Fibroblast of lung (primary cell): Measurements from ENCODE around the gene CALML4. TPM values are rescaled to one million over a fixed set of nuclear protein-coding genes. Genes with fewer than 3 reads are reported as not detected.

ENCODE experiments used
- DNase-seq, 2 donors: peaks; one replicate each; pipeline versions ENCODE4 v3.0.0 to v3.0.0-alpha.2; 2010; ENCODE audit warnings: low read depth in 2 of 2
- H2AFZ ChIP-seq: 2 replicates; pipeline ENCODE4 v1.5.1; 2012; ENCODE audit warnings: low read length, control low read depth, inconsistent platforms
- H3K27ac ChIP-seq: 2 replicates; pipeline ENCODE4 v1.5.1; 2011; ENCODE audit warnings: low read length, control low read depth; ENCODE audit not compliant: insufficient read depth
- H3K27me3 ChIP-seq: 2 replicates; pipeline ENCODE4 v1.5.1; 2011; ENCODE audit warnings: mild to moderate bottlenecking, low read length; ENCODE audit not compliant: control insufficient read depth, insufficient read depth
- H3K36me3 ChIP-seq: 2 replicates; pipeline ENCODE4 v1.5.1; 2011; ENCODE audit warnings: low read length; ENCODE audit not compliant: control insufficient read depth, insufficient read depth
- H3K4me1 ChIP-seq: 2 replicates; pipeline ENCODE4 v1.5.1; 2011; ENCODE audit warnings: low read length; ENCODE audit not compliant: control insufficient read depth, insufficient read depth; ENCODE audit errors: extremely low read depth
- H3K4me2 ChIP-seq: 2 replicates; pipeline ENCODE4 v1.5.1; 2011; ENCODE audit warnings: low read length, control low read depth; ENCODE audit not compliant: insufficient read depth; ENCODE audit errors: extremely low read depth
- H3K4me3 ChIP-seq, 4 experiments: fragments of 200-600 bp in 1 of 4; sonication (generic) in 1 of 4; replicated peaks in 1 of 4; 2 replicates each; pipeline ENCODE4 v1.5.1; 2011 to 2016; ENCODE audit warnings: low read length in 4 of 4, low read depth in 3 of 4, mild to moderate bottlenecking in 3 of 4, control low read depth in 2 of 4, inconsistent platforms in 1 of 4, mixed read lengths in 1 of 4; ENCODE audit not compliant: insufficient read depth in 1 of 4; ENCODE audit errors: control extremely low read depth in 1 of 4
- H3K79me2 ChIP-seq: 2 replicates; pipeline ENCODE4 v1.5.1; 2012; ENCODE audit warnings: mild to moderate bottlenecking, low read length, inconsistent platforms; ENCODE audit not compliant: control insufficient read depth, insufficient read depth
- H3K9ac ChIP-seq: 2 replicates; pipeline ENCODE4 v1.5.1; 2011; ENCODE audit warnings: mild to moderate bottlenecking, low read length, control low read depth; ENCODE audit not compliant: insufficient read depth
- H3K9me3 ChIP-seq: 2 replicates; pipeline ENCODE4 v1.5.1; 2012; ENCODE audit warnings: low read depth, low read length; ENCODE audit not compliant: control insufficient read depth, insufficient read depth
- H4K20me1 ChIP-seq: 2 replicates; pipeline ENCODE4 v1.5.1; 2011; ENCODE audit warnings: low read length; ENCODE audit not compliant: control insufficient read depth, insufficient read depth; ENCODE audit errors: extremely low read depth
- EZH2 ChIP-seq: IDR thresholded peaks from 2 replicates; pipeline ENCODE4 v1.5.1; 2012; ENCODE audit warnings: low read length, control low read depth, mild to moderate bottlenecking; ENCODE audit errors: missing control alignments
- polyA plus RNA-seq, 2 donors: library from polyadenylated mRNA; depleted of rRNA in 1 of 2; stranded (reverse) in 1 of 2; unstranded in 1 of 2; fragments of >200 nt; gene quantifications; 2 replicates each; pipeline ENCODE4 v1.2.1, GENCODE V29; 2011 to 2012; ENCODE audit warnings: missing spikeins in 1 of 2
- total RNA-seq: library from RNA; depleted of rRNA; stranded (reverse); fragments of >200 nt; gene quantifications from 2 replicates; pipeline ENCODE4 v1.2.1, GENCODE V29; 2014
- TF ChIP-seq, protein P1 (sequence below), 2 donors: IDR thresholded peaks in 1 of 2; conservative IDR thresholded peaks in 1 of 2; 1 replicate in 1 of 2; 2 replicates in 1 of 2; pipeline ENCODE4 v1.5.1; 2011 to 2012; ENCODE audit warnings: low read length in 2 of 2, control low read depth in 1 of 2, inconsistent platforms in 1 of 2, low read depth in 1 of 2, mild to moderate bottlenecking in 1 of 2

CALML4 gene
- total and polyA plus RNA-seq, 2 donors (not counting 1 experiment from before 2014, with no cell fraction given): 1.8 to 2.0 TPM

DNA sequence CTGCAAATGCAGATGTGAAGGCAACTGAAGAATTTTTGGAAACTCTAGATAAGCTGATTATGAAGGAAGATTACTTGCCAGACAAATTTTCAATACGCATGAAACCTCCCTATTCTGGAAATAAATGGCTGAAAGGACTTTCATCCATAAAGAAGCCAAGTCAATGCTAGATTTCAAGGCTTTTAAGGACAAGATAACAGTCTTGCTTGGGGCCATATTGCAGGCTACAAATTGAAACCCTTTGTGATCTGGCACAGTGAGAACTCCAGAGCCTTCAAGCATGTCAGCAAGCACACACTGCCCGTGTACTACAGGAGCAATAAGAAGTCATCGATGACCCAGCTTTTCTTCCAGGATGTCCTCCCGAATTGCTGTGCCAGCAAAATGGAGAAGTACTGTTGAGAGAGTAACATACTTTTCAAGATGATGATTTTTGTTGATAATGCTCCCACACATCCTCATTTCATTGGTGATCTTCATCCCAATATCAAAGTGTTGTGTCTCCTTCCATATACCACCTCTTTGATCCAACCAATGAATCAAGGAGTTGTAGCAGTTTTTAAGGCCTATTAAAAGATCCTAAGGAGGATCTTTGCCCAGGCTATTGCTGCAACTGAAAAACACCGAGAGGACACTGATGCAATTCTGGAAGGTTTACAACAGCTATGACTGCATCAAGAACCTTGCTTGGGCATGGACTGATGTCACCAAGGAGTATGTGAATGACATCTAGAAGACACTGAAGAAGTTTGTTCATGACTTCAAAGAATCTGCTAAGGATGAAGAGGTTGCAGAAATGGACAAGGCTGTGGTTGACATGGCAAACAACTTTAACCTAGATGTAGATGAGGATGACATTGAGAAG is 20.3 kb downstream of the CALML4 start:
- no peaks in the 10 kb centered on the region for H3K9me3 ChIP-seq
- H4K20me1 ChIP-seq: no peaks in the 10 kb centered on the region
- H3K79me2 ChIP-seq: no peaks in the 10 kb centered on the region
- H3K36me3 ChIP-seq: no peaks in the 10 kb centered on the region
- no peak for DNase-seq
- H3K4me2 ChIP-seq: no peak overlapping the region
- no peak overlapping the region for H3K27ac ChIP-seq
- H3K27me3 ChIP-seq: no peaks in the 10 kb centered on the region
- H2AFZ ChIP-seq: no peak overlapping the region
- H3K9ac ChIP-seq: no peak overlapping the region
- no peak overlapping the region for H3K4me3 ChIP-seq
- no peak for TF ChIP-seq EZH2
- TF ChIP-seq, protein P1, sequence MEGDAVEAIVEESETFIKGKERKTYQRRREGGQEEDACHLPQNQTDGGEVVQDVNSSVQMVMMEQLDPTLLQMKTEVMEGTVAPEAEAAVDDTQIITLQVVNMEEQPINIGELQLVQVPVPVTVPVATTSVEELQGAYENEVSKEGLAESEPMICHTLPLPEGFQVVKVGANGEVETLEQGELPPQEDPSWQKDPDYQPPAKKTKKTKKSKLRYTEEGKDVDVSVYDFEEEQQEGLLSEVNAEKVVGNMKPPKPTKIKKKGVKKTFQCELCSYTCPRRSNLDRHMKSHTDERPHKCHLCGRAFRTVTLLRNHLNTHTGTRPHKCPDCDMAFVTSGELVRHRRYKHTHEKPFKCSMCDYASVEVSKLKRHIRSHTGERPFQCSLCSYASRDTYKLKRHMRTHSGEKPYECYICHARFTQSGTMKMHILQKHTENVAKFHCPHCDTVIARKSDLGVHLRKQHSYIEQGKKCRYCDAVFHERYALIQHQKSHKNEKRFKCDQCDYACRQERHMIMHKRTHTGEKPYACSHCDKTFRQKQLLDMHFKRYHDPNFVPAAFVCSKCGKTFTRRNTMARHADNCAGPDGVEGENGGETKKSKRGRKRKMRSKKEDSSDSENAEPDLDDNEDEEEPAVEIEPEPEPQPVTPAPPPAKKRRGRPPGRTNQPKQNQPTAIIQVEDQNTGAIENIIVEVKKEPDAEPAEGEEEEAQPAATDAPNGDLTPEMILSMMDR (conservative IDR thresholded peaks at IDR 0.05 in 1 of 2, IDR thresholded peaks at IDR 0.05 in 1 of 2; ENCODE audit: low read depth in 1 of 2, low read length in 2 of 2): no peak
- H3K4me1 ChIP-seq: peaks cover 7% of the 10 kb centered on the region

DNA sequence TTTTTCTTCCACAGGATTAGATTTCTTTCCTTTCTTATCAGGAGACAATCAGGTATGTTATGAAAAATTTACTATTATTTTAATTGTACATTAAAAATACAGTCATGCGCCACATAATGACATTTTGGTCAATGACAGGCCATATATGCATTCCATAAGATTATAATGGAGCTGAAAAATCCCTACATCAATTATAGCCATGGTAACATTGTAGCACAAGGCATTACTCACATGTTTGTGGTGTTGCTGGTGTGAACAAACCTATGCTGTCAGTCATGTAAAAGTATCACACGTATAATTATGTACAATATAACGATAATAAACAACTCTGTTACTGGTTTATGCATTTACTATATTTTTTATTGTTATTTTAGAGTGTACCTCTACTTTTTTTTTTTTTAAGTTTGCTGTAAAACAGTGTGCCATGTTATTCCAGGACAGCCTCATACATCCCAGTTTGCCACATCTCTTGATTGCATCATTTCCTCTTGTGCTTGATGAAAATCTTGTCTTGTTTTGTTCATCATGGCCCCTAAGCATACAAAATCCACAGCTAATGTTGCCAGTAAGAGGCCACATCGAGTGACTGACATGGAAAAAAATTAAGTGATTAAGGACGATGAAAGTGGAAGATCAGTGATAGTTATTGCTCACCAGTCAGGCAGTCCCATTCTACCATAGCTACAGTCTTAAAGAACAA is 21.4 kb downstream of the CALML4 start:
- TF ChIP-seq, protein P1 (conservative IDR thresholded peaks at IDR 0.05 in 1 of 2, IDR thresholded peaks at IDR 0.05 in 1 of 2; ENCODE audit: low read depth in 1 of 2, low read length in 2 of 2): no peak
- TF ChIP-seq EZH2: no peak
- no peak overlapping the region for H2AFZ ChIP-seq
- no peaks in the 10 kb centered on the region for H3K79me2 ChIP-seq
- H3K36me3 ChIP-seq: no peaks in the 10 kb centered on the region
- no peaks in the 10 kb centered on the region for H4K20me1 ChIP-seq
- H3K4me2 ChIP-seq: no peak overlapping the region
- no peak overlapping the region for H3K9ac ChIP-seq
- H3K27me3 ChIP-seq: no peaks in the 10 kb centered on the region
- H3K4me1 ChIP-seq: peaks cover 7% of the 10 kb centered on the region
- no peak overlapping the region for H3K27ac ChIP-seq
- peak in 1 of 2 donors; percentile 54 for DNase-seq
- H3K4me3 ChIP-seq: no peak overlapping the region
- no peaks in the 10 kb centered on the region for H3K9me3 ChIP-seq

DNA sequence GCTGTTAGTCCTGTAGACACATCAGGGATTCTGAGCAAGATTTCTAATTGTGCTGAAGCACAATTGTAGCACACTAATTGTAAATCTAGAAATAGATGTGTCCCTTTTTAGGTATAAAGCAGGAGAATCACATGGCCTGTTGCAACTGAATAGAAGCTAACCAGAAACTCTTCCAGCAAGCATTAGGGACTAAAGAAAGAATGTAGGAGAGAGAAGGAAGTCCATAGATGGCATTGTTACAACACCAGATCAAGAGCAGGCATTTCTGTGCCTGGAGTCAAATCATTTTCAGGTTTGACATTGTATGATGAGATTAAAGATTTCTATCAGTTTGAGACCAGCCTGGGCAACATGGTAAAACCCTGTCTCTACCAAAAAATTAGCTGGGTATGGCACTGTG is 27.4 kb downstream of the CALML4 start:
- Histone ChIP-seq H2AFZ (no peak overlapping the region), H3K9me3 (no peaks in the 10 kb centered on the region), H3K4me3 (no peak overlapping the region), H3K4me2 (no peak overlapping the region), H4K20me1 (no peaks in the 10 kb centered on the region), H3K9ac (no peak overlapping the region), H3K27ac (no peak overlapping the region), H3K79me2 (no peaks in the 10 kb centered on the region), H3K27me3 (no peaks in the 10 kb centered on the region), H3K36me3 (no peaks in the 10 kb centered on the region), H3K4me1 (no peaks in the 10 kb centered on the region)
- no peak for TF ChIP-seq EZH2
- TF ChIP-seq, protein P1 (conservative IDR thresholded peaks at IDR 0.05 in 1 of 2, IDR thresholded peaks at IDR 0.05 in 1 of 2; ENCODE audit: low read depth in 1 of 2, low read length in 2 of 2): no peak
- DNase-seq: peak; percentile 17 to 40
